Measurements from ENCODE around the gene FZR1.

FZR1 gene

DNA sequence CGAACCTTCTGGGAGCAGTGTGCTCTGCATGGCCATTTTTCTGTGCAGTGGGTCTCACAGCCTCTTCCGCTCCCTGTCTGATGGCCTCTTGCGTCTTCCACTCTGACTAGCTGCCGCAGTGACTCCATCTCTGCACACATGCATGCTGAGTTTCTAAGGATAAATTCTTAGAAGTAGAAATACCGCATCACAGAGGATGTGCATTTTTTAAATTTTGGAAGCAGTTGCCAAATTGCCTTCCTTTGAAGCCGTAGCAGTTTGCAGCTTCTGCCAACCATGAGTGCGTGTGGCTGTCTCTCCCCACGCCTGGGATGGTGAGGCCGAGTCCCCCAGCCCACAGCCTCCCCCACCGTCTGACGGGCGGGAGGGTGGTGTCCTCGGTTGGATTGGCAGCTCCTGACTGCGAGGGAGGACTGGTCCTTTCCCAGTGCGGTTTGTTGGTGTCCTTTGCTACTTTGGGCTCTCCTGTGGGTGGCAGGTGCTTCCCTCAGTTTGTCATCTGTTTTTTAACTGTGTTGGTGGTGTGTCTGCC lies 9.8 kb downstream of the FZR1 start:
- DNase-seq (ENCODE audit: low read depth, low spot score), result peak; percentile 23
- TF ChIP-seq, protein P1, sequence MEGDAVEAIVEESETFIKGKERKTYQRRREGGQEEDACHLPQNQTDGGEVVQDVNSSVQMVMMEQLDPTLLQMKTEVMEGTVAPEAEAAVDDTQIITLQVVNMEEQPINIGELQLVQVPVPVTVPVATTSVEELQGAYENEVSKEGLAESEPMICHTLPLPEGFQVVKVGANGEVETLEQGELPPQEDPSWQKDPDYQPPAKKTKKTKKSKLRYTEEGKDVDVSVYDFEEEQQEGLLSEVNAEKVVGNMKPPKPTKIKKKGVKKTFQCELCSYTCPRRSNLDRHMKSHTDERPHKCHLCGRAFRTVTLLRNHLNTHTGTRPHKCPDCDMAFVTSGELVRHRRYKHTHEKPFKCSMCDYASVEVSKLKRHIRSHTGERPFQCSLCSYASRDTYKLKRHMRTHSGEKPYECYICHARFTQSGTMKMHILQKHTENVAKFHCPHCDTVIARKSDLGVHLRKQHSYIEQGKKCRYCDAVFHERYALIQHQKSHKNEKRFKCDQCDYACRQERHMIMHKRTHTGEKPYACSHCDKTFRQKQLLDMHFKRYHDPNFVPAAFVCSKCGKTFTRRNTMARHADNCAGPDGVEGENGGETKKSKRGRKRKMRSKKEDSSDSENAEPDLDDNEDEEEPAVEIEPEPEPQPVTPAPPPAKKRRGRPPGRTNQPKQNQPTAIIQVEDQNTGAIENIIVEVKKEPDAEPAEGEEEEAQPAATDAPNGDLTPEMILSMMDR (IDR thresholded peaks at IDR 0.05; ENCODE audit: low read depth, low read length), result no peak
- no peak overlapping the region for H3K4me3 ChIP-seq (ENCODE audit: low read depth, low read length)
- in situ Hi-C loops (cut with HindIII; ENCODE audit: low sequenced_read_pairs), result no loop called here

DNA sequence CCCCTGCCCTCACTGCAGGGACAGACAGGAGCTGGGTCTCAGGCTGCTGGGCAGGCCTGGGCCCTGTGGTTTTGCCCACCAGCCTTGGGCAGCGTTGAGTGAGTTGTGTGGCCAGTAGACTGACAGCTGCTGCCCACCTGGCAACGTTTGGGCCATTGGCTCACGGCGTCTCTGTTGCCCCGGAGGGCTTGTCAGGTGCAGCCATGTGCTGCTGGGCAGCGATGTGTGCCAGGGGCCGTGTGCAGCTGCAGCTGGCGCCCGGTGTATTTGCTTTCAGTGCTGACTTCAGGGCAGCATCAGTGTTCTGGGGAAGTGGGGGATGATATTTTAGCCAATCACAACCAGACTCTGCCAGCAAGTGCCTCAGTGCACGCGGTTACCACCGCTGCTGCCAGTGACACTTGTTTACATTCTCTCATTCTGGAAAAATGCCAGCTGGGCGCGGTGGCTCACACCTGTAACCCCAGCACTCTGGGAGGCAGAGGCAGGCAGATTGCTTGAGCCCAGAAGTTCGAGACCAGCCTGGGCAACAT lies 10.6 kb downstream of the FZR1 start:
- TF ChIP-seq, protein P1 (IDR thresholded peaks at IDR 0.05; ENCODE audit: low read depth, low read length), result no peak
- in situ Hi-C loops (cut with HindIII; ENCODE audit: low sequenced_read_pairs), result no loop called here
- no peak overlapping the region for H3K4me3 ChIP-seq (ENCODE audit: low read depth, low read length)
- no peak for DNase-seq (ENCODE audit: low read depth, low spot score)

DNA sequence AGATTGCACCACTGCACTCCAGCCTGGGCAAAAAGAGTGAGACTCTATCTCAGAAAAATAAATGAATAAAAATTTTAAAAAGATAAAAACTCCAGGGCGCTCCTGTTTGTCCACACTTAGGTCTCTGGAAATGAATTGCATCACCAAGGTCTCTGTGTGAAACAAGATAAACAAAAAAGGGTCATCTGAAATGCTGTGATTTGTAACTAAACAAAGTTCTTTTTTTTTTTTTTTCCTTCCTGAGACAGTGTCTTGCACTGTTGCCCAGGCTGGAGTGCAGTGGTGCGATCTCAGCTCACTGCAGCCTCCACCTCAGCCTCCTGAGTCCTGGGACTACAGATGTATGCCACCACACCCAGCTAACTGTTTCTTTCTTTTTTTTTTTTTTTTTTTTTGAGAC lies 11.5 kb downstream of the FZR1 start:
- in situ Hi-C loops (cut with HindIII; ENCODE audit: low sequenced_read_pairs), result no loop called here
- DNase-seq (ENCODE audit: low read depth, low spot score), result no peak
- H3K4me3 ChIP-seq (ENCODE audit: low read depth, low read length), result no peak overlapping the region
- TF ChIP-seq, protein P1 (IDR thresholded peaks at IDR 0.05; ENCODE audit: low read depth, low read length), result no peak

DNA sequence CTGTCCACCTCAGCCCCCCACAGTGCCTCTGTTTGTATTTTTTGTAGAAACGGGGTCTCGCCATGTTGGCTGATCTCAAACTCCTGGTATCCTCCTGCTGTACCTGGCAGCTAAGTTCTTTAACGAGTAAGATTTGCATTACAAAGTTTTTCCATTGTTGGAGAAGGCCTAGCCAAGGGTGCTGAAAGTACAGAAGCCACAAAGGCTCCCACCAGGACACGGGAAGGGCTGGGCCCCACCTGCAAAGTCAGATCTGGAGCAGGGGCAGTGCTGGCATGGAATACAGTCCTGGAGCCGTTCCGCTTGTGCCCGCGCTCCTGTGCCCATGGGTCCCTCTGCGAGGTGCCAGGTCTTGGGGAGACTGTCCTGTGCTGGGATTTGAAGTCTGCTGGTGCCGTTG lies 12.1 kb downstream of the FZR1 start:
- no peak overlapping the region for H3K4me3 ChIP-seq (ENCODE audit: low read depth, low read length)
- in situ Hi-C loops (cut with HindIII; ENCODE audit: low sequenced_read_pairs), result no loop called here

DNA sequence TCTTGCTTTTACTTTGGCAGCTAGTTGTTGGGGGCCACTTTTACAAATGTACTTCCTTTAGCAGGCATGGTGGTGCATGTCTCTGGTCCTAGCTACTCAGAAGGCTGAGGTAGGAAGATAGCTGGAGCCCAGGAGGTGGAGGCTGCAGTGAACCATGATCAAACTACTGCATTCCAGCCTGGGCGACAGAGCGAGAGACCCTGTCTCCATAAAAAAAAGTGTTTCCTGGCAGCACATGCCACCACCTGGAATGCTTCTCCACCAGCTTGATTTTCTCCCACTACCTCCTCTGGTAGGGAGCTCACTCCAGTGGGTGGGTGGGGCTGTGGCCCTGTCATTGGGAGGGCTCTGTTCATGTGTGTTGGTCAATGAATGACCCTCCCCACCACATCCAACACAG lies 12.5 kb downstream of the FZR1 start:
- in situ Hi-C loops (cut with HindIII; ENCODE audit: low sequenced_read_pairs), result no loop called here
- no peak for DNase-seq (ENCODE audit: low read depth, low spot score)
- no peak overlapping the region for H3K4me3 ChIP-seq (ENCODE audit: low read depth, low read length)
- TF ChIP-seq, protein P1 (IDR thresholded peaks at IDR 0.05; ENCODE audit: low read depth, low read length), result no peak

More for the DNA sequence above, 12.1 kb downstream of the FZR1 start:
- no peak for DNase-seq (ENCODE audit: low read depth, low spot score)
- TF ChIP-seq, protein P1 (IDR thresholded peaks at IDR 0.05; ENCODE audit: low read depth, low read length), result no peak

DNA sequence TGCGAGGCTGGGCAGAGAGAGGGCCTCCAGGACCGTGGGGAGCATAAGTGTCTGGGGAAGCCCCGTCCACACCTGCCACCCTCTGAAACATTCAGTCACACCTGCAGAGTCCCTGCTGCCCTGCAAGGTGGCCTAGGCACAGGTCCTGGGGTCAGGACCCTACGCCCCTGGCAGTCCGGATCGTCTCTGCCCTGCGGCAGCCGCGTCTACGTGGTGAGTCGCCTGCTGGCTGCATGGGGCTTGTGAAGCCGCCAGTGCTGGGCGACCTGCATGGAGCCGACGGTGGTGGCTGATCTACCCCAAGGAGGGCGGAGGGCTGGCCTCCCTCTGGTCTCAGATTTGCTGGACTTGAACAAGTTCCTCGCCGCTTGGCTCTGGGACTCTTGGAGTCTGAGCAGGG lies 13.0 kb downstream of the FZR1 start:
- in situ Hi-C loops (cut with HindIII; ENCODE audit: low sequenced_read_pairs), result no loop called here
- TF ChIP-seq, protein P1 (IDR thresholded peaks at IDR 0.05; ENCODE audit: low read depth, low read length), result no peak
- no peak overlapping the region for H3K4me3 ChIP-seq (ENCODE audit: low read depth, low read length)
- no peak for DNase-seq (ENCODE audit: low read depth, low spot score)
